ENCODE measurements around the gene CPNE1.

The CPNE1 gene

GRCh38 chr20:35586751-35587425, 77.8 kb downstream of the CPNE1 start:
- DNase-seq (ENCODE audit: extremely low read depth, low read depth) = no peak
- TF ChIP-seq CTCF (IDR thresholded peaks at IDR 0.05; ENCODE audit: low read depth, low read length, missing control alignments) = no peak
- no peak overlapping the region for H3K4me3 ChIP-seq (replicated peaks; ENCODE audit: low read depth, low read length)

- no peak for TF ChIP-seq CTCF (IDR thresholded peaks at IDR 0.05; ENCODE audit: low read depth, low read length, missing control alignments)
These were observed 80.8 kb downstream of the CPNE1 start for GRCh38 chr20:35583636-35584560.

GRCh38 chr20:35582741-35583404, 81.8 kb downstream of the CPNE1 start:
- no peak for DNase-seq (ENCODE audit: extremely low read depth, low read depth)
- no peak overlapping the region for H3K4me3 ChIP-seq (replicated peaks; ENCODE audit: low read depth, low read length)
- no peak for TF ChIP-seq CTCF (IDR thresholded peaks at IDR 0.05; ENCODE audit: low read depth, low read length, missing control alignments)

More at GRCh38 chr20:35583636-35584560, 80.8 kb downstream of the CPNE1 start:
- no peak overlapping the region for H3K4me3 ChIP-seq (replicated peaks; ENCODE audit: low read depth, low read length)
- DNase-seq (ENCODE audit: extremely low read depth, low read depth) = no peak

- no peak overlapping the region for H3K4me3 ChIP-seq (replicated peaks; ENCODE audit: low read depth, low read length)
- no peak for DNase-seq (ENCODE audit: extremely low read depth, low read depth)
- no peak for TF ChIP-seq CTCF (IDR thresholded peaks at IDR 0.05; ENCODE audit: low read depth, low read length, missing control alignments)
These were observed 82.6 kb downstream of the CPNE1 start for GRCh38 chr20:35582131-35582530.

- H3K4me3 ChIP-seq (replicated peaks; ENCODE audit: low read depth, low read length) = no peak overlapping the region
- no peak for DNase-seq (ENCODE audit: extremely low read depth, low read depth)
- TF ChIP-seq CTCF (IDR thresholded peaks at IDR 0.05; ENCODE audit: low read depth, low read length, missing control alignments) = no peak
These were observed 85.5 kb downstream of the CPNE1 start for GRCh38 chr20:35579196-35579595.

- TF ChIP-seq CTCF (IDR thresholded peaks at IDR 0.05; ENCODE audit: low read depth, low read length, missing control alignments) = no peak
- DNase-seq (ENCODE audit: extremely low read depth, low read depth) = no peak
- H3K4me3 ChIP-seq (replicated peaks; ENCODE audit: low read depth, low read length) = no peak overlapping the region
These were observed 86.2 kb downstream of the CPNE1 start for GRCh38 chr20:35578469-35578868.

Measured in HFF-Myc (cell line).